ENCODE results near the gene ACIN1.
"Not testable (repeated sequence)": the region's sequence is repeated elsewhere in the genome, so short reads cannot be mapped to it uniquely, and the experiment has no call there.

The ACIN1 gene

GRCh38 chr14:23121361-23121771, 26.4 kb upstream of the ACIN1 start:
- DNase-seq = no peak

GRCh38 chr14:23120541-23121251, 25.8 kb upstream of the ACIN1 start:
- DNase-seq = peak; percentile 92

GRCh38 chr14:23119363-23120327, 24.7 kb upstream of the ACIN1 start:
- DNase-seq = peak; percentile 40

- no peak for DNase-seq
Observed at GRCh38 chr14:23118506-23119362, 23.8 kb upstream of the ACIN1 start, which contains the start of gene CEBPE. CEBPE (minus strand) TSS chr14:23119255; CDS start chr14:23119091, 164 bp downstream.

- no peak for DNase-seq
Observed at GRCh38 chr14:23117371-23118020, 22.6 kb upstream of the ACIN1 start.

GRCh38 chr14:23115918-23116317, 21.0 kb upstream of the ACIN1 start:
- DNase-seq = peak; percentile 7

- DNase-seq = no peak
Observed at GRCh38 chr14:23115039-23115731, 20.2 kb upstream of the ACIN1 start.

- DNase-seq = no peak
Observed at GRCh38 chr14:23114669-23115038, 19.7 kb upstream of the ACIN1 start.

GRCh38 chr14:23114120-23114458, 19.2 kb upstream of the ACIN1 start:
- DNase-seq = no peak

- no peak for DNase-seq
Observed at GRCh38 chr14:23113431-23114119, 18.6 kb upstream of the ACIN1 start.

- no peak for DNase-seq
Observed at GRCh38 chr14:23112359-23113178, 17.6 kb upstream of the ACIN1 start.

GRCh38 chr14:23110579-23111365, 15.8 kb upstream of the ACIN1 start:
- DNase-seq = peak; percentile 38

GRCh38 chr14:23109769-23110168, 14.8 kb upstream of the ACIN1 start:
- DNase-seq = no peak

GRCh38 chr14:23108169-23108568, 13.2 kb upstream of the ACIN1 start:
- DNase-seq = not testable (repeated sequence)

GRCh38 chr14:23107620-23108019, 12.7 kb upstream of the ACIN1 start:
- not testable (repeated sequence) for DNase-seq

- no peak for DNase-seq
Observed at GRCh38 chr14:23106747-23107045, 11.8 kb upstream of the ACIN1 start.

- DNase-seq = no peak
Observed at GRCh38 chr14:23105348-23105824, 10.4 kb upstream of the ACIN1 start.

GRCh38 chr14:23104591-23105347, 9.8 kb upstream of the ACIN1 start, which contains the start of gene CIROP:
CIROP (minus strand) TSS chr14:23104989; CDS start chr14:23104920, 69 bp downstream.
- no peak for DNase-seq
